Measurements from ENCODE around the gene PLCG2. TPM values are rescaled to one million over a fixed set of nuclear protein-coding genes. Genes with fewer than 3 reads are reported as not detected.

PLCG2 gene
- total RNA-seq, 1 donor from 2014 or later, result 12.4 TPM

- peaks cover 2% of the 10 kb centered on the region for H3K27me3 Mint-ChIP-seq
- no peak for DNase-seq (ENCODE audit: extremely low spot score, unreplicated experiment)
- no peaks in the 10 kb centered on the region for H3K4me1 Mint-ChIP-seq (ENCODE audit: unreplicated experiment)
- no peaks in the 10 kb centered on the region for H3K36me3 Mint-ChIP-seq
- no peak overlapping the region for H3K27ac Mint-ChIP-seq
- H3K9me3 Mint-ChIP-seq, result no peaks in the 10 kb centered on the region
- H3K4me3 Mint-ChIP-seq, result no peak overlapping the region
- TF ChIP-seq, protein P1, sequence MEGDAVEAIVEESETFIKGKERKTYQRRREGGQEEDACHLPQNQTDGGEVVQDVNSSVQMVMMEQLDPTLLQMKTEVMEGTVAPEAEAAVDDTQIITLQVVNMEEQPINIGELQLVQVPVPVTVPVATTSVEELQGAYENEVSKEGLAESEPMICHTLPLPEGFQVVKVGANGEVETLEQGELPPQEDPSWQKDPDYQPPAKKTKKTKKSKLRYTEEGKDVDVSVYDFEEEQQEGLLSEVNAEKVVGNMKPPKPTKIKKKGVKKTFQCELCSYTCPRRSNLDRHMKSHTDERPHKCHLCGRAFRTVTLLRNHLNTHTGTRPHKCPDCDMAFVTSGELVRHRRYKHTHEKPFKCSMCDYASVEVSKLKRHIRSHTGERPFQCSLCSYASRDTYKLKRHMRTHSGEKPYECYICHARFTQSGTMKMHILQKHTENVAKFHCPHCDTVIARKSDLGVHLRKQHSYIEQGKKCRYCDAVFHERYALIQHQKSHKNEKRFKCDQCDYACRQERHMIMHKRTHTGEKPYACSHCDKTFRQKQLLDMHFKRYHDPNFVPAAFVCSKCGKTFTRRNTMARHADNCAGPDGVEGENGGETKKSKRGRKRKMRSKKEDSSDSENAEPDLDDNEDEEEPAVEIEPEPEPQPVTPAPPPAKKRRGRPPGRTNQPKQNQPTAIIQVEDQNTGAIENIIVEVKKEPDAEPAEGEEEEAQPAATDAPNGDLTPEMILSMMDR (conservative IDR thresholded peaks at IDR 0.05), result no peak
Measured at GRCh38 chr16:81848306-81848853, 69.3 kb downstream of the PLCG2 start.

GRCh38 chr16:81850197-81850944 is 71.3 kb downstream of the PLCG2 start:
- H3K27me3 Mint-ChIP-seq, result peaks cover 3% of the 10 kb centered on the region
- TF ChIP-seq, protein P1 (conservative IDR thresholded peaks at IDR 0.05), result no peak
- no peak overlapping the region for H3K4me3 Mint-ChIP-seq
- H3K9me3 Mint-ChIP-seq, result no peaks in the 10 kb centered on the region
- no peaks in the 10 kb centered on the region for H3K4me1 Mint-ChIP-seq (ENCODE audit: unreplicated experiment)
- no peak overlapping the region for H3K27ac Mint-ChIP-seq
- H3K36me3 Mint-ChIP-seq, result no peaks in the 10 kb centered on the region
- DNase-seq (ENCODE audit: extremely low spot score, unreplicated experiment), result no peak

GRCh38 chr16:81852347-81852746 is 73.3 kb downstream of the PLCG2 start:
- Mint-ChIP-seq H3K9me3 (no peaks in the 10 kb centered on the region), H3K27ac (no peak overlapping the region)

DNA sequence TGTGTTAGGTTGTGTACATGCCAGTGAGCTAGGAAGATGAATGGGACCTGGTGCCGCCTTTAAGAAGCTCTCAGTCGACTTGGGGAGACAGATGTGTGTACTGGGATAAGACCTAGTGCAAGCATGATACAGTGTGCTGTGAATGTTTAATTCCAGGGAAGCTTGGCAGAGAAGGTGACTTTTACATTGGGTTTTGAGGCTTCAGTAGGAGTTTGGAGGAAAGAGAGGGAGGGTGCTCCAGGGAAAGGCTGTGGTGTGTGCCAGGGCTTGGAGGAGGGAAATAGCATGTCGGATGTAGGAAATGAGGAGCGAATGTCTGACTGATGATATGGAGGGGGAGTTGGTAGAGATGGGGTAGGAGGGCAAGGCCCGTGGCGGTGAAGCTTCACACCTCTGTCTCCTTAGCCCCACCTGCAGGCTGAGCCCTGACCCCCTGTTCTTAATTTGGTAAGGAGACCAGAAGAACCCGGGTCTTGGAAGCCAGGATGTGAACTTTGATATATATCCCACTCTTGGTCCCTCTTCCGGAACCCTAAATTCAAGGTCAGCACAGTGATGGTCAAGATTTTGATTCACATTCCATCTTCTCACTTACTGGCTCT is 76.6 kb downstream of the PLCG2 start:
- TF ChIP-seq, protein P1 (conservative IDR thresholded peaks at IDR 0.05), result no peak
- Mint-ChIP-seq H3K9me3 (no peaks in the 10 kb centered on the region), H3K27ac (no peak overlapping the region), H3K36me3 (no peaks in the 10 kb centered on the region), H3K27me3 (peaks cover 4% of the 10 kb centered on the region), H3K4me3 (no peak overlapping the region), H3K4me1 (ENCODE audit: unreplicated experiment) (no peaks in the 10 kb centered on the region)
- DNase-seq (ENCODE audit: extremely low spot score, unreplicated experiment), result no peak

More at GRCh38 chr16:81852347-81852746, 73.3 kb downstream of the PLCG2 start:
- DNase-seq (ENCODE audit: extremely low spot score, unreplicated experiment), result no peak
- H3K4me1 Mint-ChIP-seq (ENCODE audit: unreplicated experiment), result no peaks in the 10 kb centered on the region
- no peak overlapping the region for H3K4me3 Mint-ChIP-seq
- no peaks in the 10 kb centered on the region for H3K36me3 Mint-ChIP-seq
- peaks cover 6% of the 10 kb centered on the region for H3K27me3 Mint-ChIP-seq
- TF ChIP-seq, protein P1 (conservative IDR thresholded peaks at IDR 0.05), result no peak

- Mint-ChIP-seq H3K27ac (no peak overlapping the region), H3K36me3 (no peaks in the 10 kb centered on the region), H3K27me3 (peaks cover 5% of the 10 kb centered on the region), H3K4me3 (no peak overlapping the region), H3K9me3 (no peaks in the 10 kb centered on the region), H3K4me1 (ENCODE audit: unreplicated experiment) (peaks cover 13% of the 10 kb centered on the region)
- DNase-seq (ENCODE audit: extremely low spot score, unreplicated experiment), result no peak
- TF ChIP-seq, protein P1 (conservative IDR thresholded peaks at IDR 0.05), result no peak
Measured at GRCh38 chr16:81860287-81861266, 81.5 kb downstream of the PLCG2 start.
